Prostate gland (tissue), 2 donors: ENCODE measurements around the gene KCNS1.

ENCODE experiments used
- POLR2A ChIP-seq: fragments of 450-650 bp; IDR thresholded peaks from one replicate; pipeline ENCODE4 v1.6.1; 2016; ENCODE audit warnings: antibody characterized with exemption, mild to moderate bottlenecking
- TF ChIP-seq, protein P1 (sequence below), 4 experiments: fragments of 200-600 bp in 2 of 4; fragments of 450-650 bp in 2 of 4; sonication (generic) in 2 of 4; IDR thresholded peaks; 1 replicate in 3 of 4; 2 replicates in 1 of 4; pipeline ENCODE4 v1.5.1; 2016 to 2019; ENCODE audit warnings: antibody characterized with exemption in 4 of 4, mild to moderate bottlenecking in 2 of 4, moderate library complexity in 2 of 4

DNA sequence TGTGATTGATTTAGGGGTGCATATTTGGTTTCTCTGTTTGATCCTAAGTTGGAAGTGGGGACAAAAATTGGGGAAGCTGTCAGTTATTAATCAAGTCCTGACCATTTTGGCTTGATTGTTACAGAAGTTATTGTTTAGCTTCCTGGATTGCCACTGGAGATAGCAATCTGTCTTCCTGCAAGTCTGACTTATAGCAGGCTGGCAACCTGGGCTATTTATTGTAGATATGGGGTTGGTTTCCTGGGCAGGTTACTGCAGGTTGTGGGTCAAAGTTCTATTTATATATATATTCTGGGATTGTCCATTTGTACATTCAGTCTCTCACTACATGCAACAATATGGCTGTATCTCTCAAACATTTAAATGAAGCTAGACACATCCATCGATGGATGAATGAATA lies 17.8 kb downstream of the KCNS1 start:
- TF ChIP-seq, protein P1, sequence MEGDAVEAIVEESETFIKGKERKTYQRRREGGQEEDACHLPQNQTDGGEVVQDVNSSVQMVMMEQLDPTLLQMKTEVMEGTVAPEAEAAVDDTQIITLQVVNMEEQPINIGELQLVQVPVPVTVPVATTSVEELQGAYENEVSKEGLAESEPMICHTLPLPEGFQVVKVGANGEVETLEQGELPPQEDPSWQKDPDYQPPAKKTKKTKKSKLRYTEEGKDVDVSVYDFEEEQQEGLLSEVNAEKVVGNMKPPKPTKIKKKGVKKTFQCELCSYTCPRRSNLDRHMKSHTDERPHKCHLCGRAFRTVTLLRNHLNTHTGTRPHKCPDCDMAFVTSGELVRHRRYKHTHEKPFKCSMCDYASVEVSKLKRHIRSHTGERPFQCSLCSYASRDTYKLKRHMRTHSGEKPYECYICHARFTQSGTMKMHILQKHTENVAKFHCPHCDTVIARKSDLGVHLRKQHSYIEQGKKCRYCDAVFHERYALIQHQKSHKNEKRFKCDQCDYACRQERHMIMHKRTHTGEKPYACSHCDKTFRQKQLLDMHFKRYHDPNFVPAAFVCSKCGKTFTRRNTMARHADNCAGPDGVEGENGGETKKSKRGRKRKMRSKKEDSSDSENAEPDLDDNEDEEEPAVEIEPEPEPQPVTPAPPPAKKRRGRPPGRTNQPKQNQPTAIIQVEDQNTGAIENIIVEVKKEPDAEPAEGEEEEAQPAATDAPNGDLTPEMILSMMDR (IDR thresholded peaks at IDR 0.05), result no peak
- no peak for TF ChIP-seq POLR2A
